CD14-positive monocyte (primary cell): ENCODE data around the gene ADAT1. TPM values are rescaled to one million over a fixed set of nuclear protein-coding genes. Genes with fewer than 3 reads are reported as not detected.

Experiments
- DNase-seq, 3 donors: peaks; one replicate each; pipeline ENCODE4 v3.0.0-alpha.2; 2011 to 2022
- H2AFZ ChIP-seq: 2 replicates; pipeline ENCODE4 v1.6.0; 2012; ENCODE audit warnings: mild to moderate bottlenecking, low read depth, low read length, inconsistent platforms; ENCODE audit not compliant: insufficient read depth, poor library complexity, severe bottlenecking
- H3K27ac ChIP-seq, 2 donors: 1 replicate in 1 of 2; 2 replicates in 1 of 2; pipeline ENCODE4 v1.5.1; 2012 to 2013; ENCODE audit warnings: low read length in 2 of 2, control low read depth in 1 of 2, inconsistent platforms in 1 of 2, low read depth in 1 of 2, mild to moderate bottlenecking in 1 of 2
- H3K27me3 ChIP-seq, 2 donors: one replicate each; pipeline versions ENCODE4 v1.6.0 to v1.6.1; 2011 to 2013; ENCODE audit warnings: low read length in 2 of 2; ENCODE audit not compliant: control insufficient read depth in 2 of 2, insufficient read depth in 2 of 2
- H3K36me3 ChIP-seq, 2 donors: replicated peaks in 1 of 2; 1 replicate in 1 of 2; 2 replicates in 1 of 2; pipeline versions ENCODE4 v1.5.1 to v1.6.1; 2012 to 2013; ENCODE audit warnings: low read length in 2 of 2, control low read depth in 1 of 2, inconsistent platforms in 1 of 2, mild to moderate bottlenecking in 1 of 2; ENCODE audit not compliant: insufficient read depth in 2 of 2, control insufficient read depth in 1 of 2
- H3K4me1 ChIP-seq, 2 donors: 1 replicate in 1 of 2; 2 replicates in 1 of 2; pipeline versions ENCODE4 v1.5.1 to v1.6.1; 2012 to 2013; ENCODE audit warnings: low read length in 2 of 2, control low read depth in 1 of 2, inconsistent platforms in 1 of 2, mild to moderate bottlenecking in 1 of 2, moderate library complexity in 1 of 2; ENCODE audit not compliant: insufficient read depth in 2 of 2, control insufficient read depth in 1 of 2
- H3K4me2 ChIP-seq: replicated peaks from 2 replicates; pipeline ENCODE3; 2012; ENCODE audit warnings: low read length, moderate library complexity, mild to moderate bottlenecking; ENCODE audit not compliant: poor library complexity, severe bottlenecking; ENCODE audit errors: extremely low read depth
- H3K4me3 ChIP-seq, 3 experiments: fragments of 200-600 bp in 1 of 3; sonication (generic) in 1 of 3; replicated peaks in 1 of 3; 1 replicate in 2 of 3; 2 replicates in 1 of 3; pipeline ENCODE4 v1.5.1; 2011 to 2013; ENCODE audit warnings: low read length in 3 of 3, mild to moderate bottlenecking in 3 of 3, control low read depth in 2 of 3, low read depth in 2 of 3, inconsistent platforms in 1 of 3, moderate library complexity in 1 of 3
- H3K79me2 ChIP-seq: 2 replicates; pipeline ENCODE4 v1.6.0; 2012; ENCODE audit warnings: mild to moderate bottlenecking, control low read depth, inconsistent platforms, low read length, moderate library complexity; ENCODE audit not compliant: insufficient read depth
- H3K9ac ChIP-seq: 2 replicates; pipeline ENCODE4 v1.6.0; 2017; ENCODE audit warnings: low read length, mild to moderate bottlenecking; ENCODE audit not compliant: insufficient read depth, poor library complexity, severe bottlenecking
- H3K9me3 ChIP-seq, 2 donors: replicated peaks in 1 of 2; 1 replicate in 1 of 2; 2 replicates in 1 of 2; pipeline versions ENCODE4 v1.5.1 to v1.6.1; 2012 to 2013; ENCODE audit warnings: low read length in 2 of 2, control low read depth in 1 of 2; ENCODE audit not compliant: control insufficient read depth in 1 of 2, insufficient read depth in 1 of 2
- H4K20me1 ChIP-seq: 2 replicates; pipeline ENCODE4 v1.6.0; 2012; ENCODE audit warnings: mild to moderate bottlenecking, low read length, control low read depth, moderate library complexity; ENCODE audit not compliant: insufficient read depth
- H3K27ac Mint-ChIP-seq, 7 donors: one replicate each; pipeline ENCODE4 v1.8.0; 2020; ENCODE audit warnings: mild to moderate bottlenecking in 7 of 7, mixed read lengths in 7 of 7, moderate library complexity in 6 of 7, inconsistent platforms in 2 of 7
- H3K27me3 Mint-ChIP-seq, 3 donors: one replicate each; pipeline ENCODE4 v1.8.0; 2021 to 2022; ENCODE audit warnings: low read depth in 3 of 3, mild to moderate bottlenecking in 3 of 3, mixed read lengths in 3 of 3, moderate library complexity in 3 of 3, inconsistent platforms in 1 of 3
- H3K36me3 Mint-ChIP-seq, 2 donors: one replicate each; pipeline ENCODE4 v1.8.0; 2020; ENCODE audit warnings: mixed read lengths in 2 of 2, inconsistent platforms in 1 of 2, mild to moderate bottlenecking in 1 of 2
- H3K4me1 Mint-ChIP-seq: one replicate; pipeline ENCODE4 v1.8.0; 2020; ENCODE audit warnings: mild to moderate bottlenecking, mixed read lengths
- H3K4me3 Mint-ChIP-seq, 2 donors: one replicate each; pipeline ENCODE4 v1.8.0; 2020; ENCODE audit warnings: mild to moderate bottlenecking in 2 of 2, mixed read lengths in 2 of 2, moderate library complexity in 1 of 2
- H3K9me3 Mint-ChIP-seq, 7 donors: one replicate each; pipeline ENCODE4 v1.8.0; 2020 to 2022; ENCODE audit warnings: mixed read lengths in 7 of 7, mild to moderate bottlenecking in 6 of 7, moderate library complexity in 6 of 7, inconsistent platforms in 2 of 7
- WGBS: methylation state at CpG from one replicate; pipeline ENCODE4 v1.1.5; 2013; ENCODE audit warnings: missing lambda C conversion rate; ENCODE audit not compliant: insufficient coverage; 5-methylcytosine and 5-hydroxymethylcytosine counted together
- intact Hi-C, 2 donors: fragments of 100-400 bp; cut with micrococcal nuclease; formaldehyde crosslinking; loops; one replicate each; pipeline versions ENCODE4 v1.15.0 to v1.15.1; 2023
- polyA plus RNA-seq, 3 donors: library from polyadenylated mRNA; depleted of rRNA in 1 of 3; unstranded in 2 of 3; stranded (reverse) in 1 of 3; fragments of 300-500 nt in 2 of 3; fragments of >200 nt in 1 of 3; fragmentation: Illumina TruSeq in 2 of 3; gene quantifications; 1 replicate in 2 of 3; 2 replicates in 1 of 3; pipeline ENCODE4 v1.2.3, GENCODE V29; 2012 to 2021
- TF ChIP-seq, protein P1 (sequence below): fragments of 200-600 bp; IDR thresholded peaks from one replicate; pipeline ENCODE4 v1.8.0; 2022; ENCODE audit warnings: antibody characterized with exemption, mild to moderate bottlenecking

ADAT1 gene
- polyA plus RNA-seq, 3 donors: 16.8 to 18.9 (median 17.8) TPM

DNA sequence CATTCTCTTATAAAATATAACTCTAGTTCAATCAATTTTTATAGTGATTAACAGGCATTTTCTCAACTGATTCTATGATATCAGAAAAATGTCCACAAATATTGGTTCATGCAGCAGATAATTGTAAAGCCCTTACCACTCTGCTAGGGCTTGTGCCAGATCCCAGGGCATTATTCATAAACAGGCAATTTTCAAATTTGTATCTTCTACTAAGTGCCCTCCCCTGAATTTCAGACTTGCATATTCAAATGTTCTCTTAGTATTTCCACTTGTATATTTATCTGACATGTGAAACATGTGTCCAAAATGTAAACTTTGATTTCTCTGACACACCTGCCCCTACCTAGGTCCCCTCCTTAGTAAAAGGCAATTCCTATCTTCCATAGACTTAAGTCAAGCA, 44.4 kb upstream of the ADAT1 start:
- Histone ChIP-seq H3K27ac (no peak overlapping the region), H3K79me2 (no peaks in the 10 kb centered on the region), H3K4me3 (no peak overlapping the region), H3K9me3 (no peaks in the 10 kb centered on the region), H3K4me1 (no peaks in the 10 kb centered on the region), H3K27me3 (no peaks in the 10 kb centered on the region), H3K9ac (no peak overlapping the region), H3K4me2 (no peak overlapping the region), H2AFZ (no peak overlapping the region), H3K36me3 (no peaks in the 10 kb centered on the region), H4K20me1 (no peaks in the 10 kb centered on the region)
- peaks cover 0 to 6% (median 0%) of the 10 kb centered on the region in 7 donors for H3K9me3 Mint-ChIP-seq
- intact Hi-C loops: no loop called here
- no peaks in the 10 kb centered on the region for H3K4me1 Mint-ChIP-seq
- H3K27ac Mint-ChIP-seq: no peak overlapping the region
- H3K27me3 Mint-ChIP-seq: peaks cover 0 to 1% (median 0%) of the 10 kb centered on the region in 3 donors
- H3K4me3 Mint-ChIP-seq: no peak overlapping the region
- no peak for DNase-seq
- no peaks in the 10 kb centered on the region for H3K36me3 Mint-ChIP-seq
- TF ChIP-seq, protein P1, sequence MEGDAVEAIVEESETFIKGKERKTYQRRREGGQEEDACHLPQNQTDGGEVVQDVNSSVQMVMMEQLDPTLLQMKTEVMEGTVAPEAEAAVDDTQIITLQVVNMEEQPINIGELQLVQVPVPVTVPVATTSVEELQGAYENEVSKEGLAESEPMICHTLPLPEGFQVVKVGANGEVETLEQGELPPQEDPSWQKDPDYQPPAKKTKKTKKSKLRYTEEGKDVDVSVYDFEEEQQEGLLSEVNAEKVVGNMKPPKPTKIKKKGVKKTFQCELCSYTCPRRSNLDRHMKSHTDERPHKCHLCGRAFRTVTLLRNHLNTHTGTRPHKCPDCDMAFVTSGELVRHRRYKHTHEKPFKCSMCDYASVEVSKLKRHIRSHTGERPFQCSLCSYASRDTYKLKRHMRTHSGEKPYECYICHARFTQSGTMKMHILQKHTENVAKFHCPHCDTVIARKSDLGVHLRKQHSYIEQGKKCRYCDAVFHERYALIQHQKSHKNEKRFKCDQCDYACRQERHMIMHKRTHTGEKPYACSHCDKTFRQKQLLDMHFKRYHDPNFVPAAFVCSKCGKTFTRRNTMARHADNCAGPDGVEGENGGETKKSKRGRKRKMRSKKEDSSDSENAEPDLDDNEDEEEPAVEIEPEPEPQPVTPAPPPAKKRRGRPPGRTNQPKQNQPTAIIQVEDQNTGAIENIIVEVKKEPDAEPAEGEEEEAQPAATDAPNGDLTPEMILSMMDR: no peak

DNA sequence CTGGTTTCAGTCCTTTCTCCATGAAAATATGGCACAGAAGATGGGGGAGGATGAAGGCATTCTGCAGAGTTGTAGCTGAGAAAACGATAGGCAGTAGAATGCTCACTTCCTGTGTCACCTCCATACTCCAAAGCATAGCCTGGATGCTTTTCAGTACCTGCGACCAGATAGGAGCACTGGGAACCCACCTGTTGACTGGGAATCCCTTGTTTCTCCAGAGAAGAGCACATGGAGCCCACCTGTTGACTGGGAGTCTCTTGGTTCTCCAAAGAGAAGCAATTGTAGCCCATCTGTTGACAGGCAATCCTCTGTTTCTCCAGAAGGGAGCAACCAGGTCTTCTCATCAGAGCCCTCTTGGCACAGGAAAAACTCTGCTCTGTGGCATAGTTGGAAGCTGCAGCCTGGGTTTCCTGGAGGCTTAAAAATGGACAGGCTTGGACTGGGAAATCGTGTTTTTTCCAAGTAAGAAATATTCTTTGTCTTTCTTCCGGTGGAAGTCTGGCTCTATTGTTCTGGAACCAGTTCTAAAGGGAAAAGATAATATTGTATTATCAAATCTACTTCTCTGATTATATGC, 37.7 kb upstream of the ADAT1 start:
- no peak overlapping the region for H3K27ac Mint-ChIP-seq
- Histone ChIP-seq H3K9me3 (no peaks in the 10 kb centered on the region), H3K36me3 (peaks cover 32 to 55% of the 10 kb centered on the region in 2 donors), H3K4me3 (no peak overlapping the region), H3K27me3 (no peaks in the 10 kb centered on the region), H3K27ac (no peak overlapping the region), H3K4me1 (no peaks in the 10 kb centered on the region), H3K79me2 (peaks cover 6% of the 10 kb centered on the region), H3K4me2 (no peak overlapping the region), H2AFZ (no peak overlapping the region), H3K9ac (no peak overlapping the region), H4K20me1 (peaks cover 24% of the 10 kb centered on the region)
- H3K27me3 Mint-ChIP-seq: no peaks in the 10 kb centered on the region
- peaks cover 35 to 45% of the 10 kb centered on the region in 2 donors for H3K36me3 Mint-ChIP-seq
- H3K4me3 Mint-ChIP-seq: no peak overlapping the region
- TF ChIP-seq, protein P1: no peak
- no peaks in the 10 kb centered on the region for H3K4me1 Mint-ChIP-seq
- peaks cover 0 to 10% (median 0%) of the 10 kb centered on the region in 7 donors for H3K9me3 Mint-ChIP-seq
- 100% methylated on average over 1 of the region's 4 CpGs for WGBS
- no peak for DNase-seq
- intact Hi-C loops: no loop called here
